ENCODE results near the gene CAMTA1.
A peak's percentile ranks its signal among the peaks of the same experiment; 100 is the strongest.

Gene CAMTA1

DNA sequence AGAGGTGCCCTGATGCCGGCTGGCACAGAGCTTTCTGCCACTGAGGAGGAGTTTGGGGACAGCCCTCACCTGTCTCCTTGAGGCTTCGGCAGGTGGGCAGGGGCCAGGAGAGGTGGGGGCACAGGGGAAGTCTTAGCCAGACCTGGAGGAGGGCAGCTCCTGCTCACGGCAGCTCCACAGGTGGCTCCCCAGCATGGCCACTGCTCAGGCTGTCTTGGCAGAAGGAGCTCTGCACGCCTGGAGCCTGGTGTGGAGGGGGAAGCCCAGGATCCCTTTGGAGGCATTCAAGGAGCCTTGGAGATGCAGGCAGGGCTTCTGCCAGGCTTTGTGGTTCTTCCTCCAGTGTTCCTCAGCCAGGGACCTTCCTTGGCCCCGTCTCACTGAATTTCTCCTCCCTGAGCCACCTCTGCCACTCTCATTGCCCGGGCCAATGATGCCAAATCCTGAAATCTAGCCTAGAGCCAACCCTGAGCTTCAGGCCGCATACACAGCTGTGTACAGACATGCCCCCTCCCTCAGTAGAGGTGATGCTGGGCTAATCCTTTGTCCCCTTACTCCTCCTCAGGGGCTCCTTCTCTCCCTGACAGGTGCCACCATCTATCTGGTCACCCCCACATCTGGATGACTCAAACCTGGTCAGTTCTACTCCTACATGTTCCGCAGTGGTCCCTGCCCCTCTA, 734.1 kb downstream of the CAMTA1 start:
- DNase-seq (ENCODE audit: low read depth), result no peak
- no peak overlapping the region for H3K4me3 ChIP-seq (ENCODE audit: low read length)
- TF ChIP-seq, protein P1, sequence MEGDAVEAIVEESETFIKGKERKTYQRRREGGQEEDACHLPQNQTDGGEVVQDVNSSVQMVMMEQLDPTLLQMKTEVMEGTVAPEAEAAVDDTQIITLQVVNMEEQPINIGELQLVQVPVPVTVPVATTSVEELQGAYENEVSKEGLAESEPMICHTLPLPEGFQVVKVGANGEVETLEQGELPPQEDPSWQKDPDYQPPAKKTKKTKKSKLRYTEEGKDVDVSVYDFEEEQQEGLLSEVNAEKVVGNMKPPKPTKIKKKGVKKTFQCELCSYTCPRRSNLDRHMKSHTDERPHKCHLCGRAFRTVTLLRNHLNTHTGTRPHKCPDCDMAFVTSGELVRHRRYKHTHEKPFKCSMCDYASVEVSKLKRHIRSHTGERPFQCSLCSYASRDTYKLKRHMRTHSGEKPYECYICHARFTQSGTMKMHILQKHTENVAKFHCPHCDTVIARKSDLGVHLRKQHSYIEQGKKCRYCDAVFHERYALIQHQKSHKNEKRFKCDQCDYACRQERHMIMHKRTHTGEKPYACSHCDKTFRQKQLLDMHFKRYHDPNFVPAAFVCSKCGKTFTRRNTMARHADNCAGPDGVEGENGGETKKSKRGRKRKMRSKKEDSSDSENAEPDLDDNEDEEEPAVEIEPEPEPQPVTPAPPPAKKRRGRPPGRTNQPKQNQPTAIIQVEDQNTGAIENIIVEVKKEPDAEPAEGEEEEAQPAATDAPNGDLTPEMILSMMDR (IDR thresholded peaks at IDR 0.05; ENCODE audit: insufficient read depth, low read depth, low read length, missing control alignments), result no peak

- TF ChIP-seq, protein P1 (IDR thresholded peaks at IDR 0.05; ENCODE audit: insufficient read depth, low read depth, low read length, missing control alignments), result no peak
Measured at GRCh38 chr1:7519861-7520395, 734.7 kb downstream of the CAMTA1 start.

GRCh38 chr1:7520496-7520895, 735.2 kb downstream of the CAMTA1 start:
- no peak overlapping the region for H3K4me3 ChIP-seq (ENCODE audit: low read length)
- TF ChIP-seq, protein P1 (IDR thresholded peaks at IDR 0.05; ENCODE audit: insufficient read depth, low read depth, low read length, missing control alignments), result no peak
- no peak for DNase-seq (ENCODE audit: low read depth)

More at GRCh38 chr1:7519861-7520395, 734.7 kb downstream of the CAMTA1 start:
- no peak overlapping the region for H3K4me3 ChIP-seq (ENCODE audit: low read length)
- DNase-seq (ENCODE audit: low read depth), result no peak

GRCh38 chr1:7524341-7525337, 739.4 kb downstream of the CAMTA1 start:
- TF ChIP-seq, protein P1 (IDR thresholded peaks at IDR 0.05; ENCODE audit: insufficient read depth, low read depth, low read length, missing control alignments), result no peak
- no peak overlapping the region for H3K4me3 ChIP-seq (ENCODE audit: low read length)
- no peak for DNase-seq (ENCODE audit: low read depth)

- DNase-seq (ENCODE audit: low read depth), result no peak
- H3K4me3 ChIP-seq (ENCODE audit: low read length), result no peak overlapping the region
- TF ChIP-seq, protein P1 (IDR thresholded peaks at IDR 0.05; ENCODE audit: insufficient read depth, low read depth, low read length, missing control alignments), result no peak
Measured at GRCh38 chr1:7525338-7526063, 740.2 kb downstream of the CAMTA1 start.

GRCh38 chr1:7526196-7526866, 741.1 kb downstream of the CAMTA1 start:
- DNase-seq (ENCODE audit: low read depth), result peak; percentile 56
- no peak overlapping the region for H3K4me3 ChIP-seq (ENCODE audit: low read length)
- TF ChIP-seq, protein P1 (IDR thresholded peaks at IDR 0.05; ENCODE audit: insufficient read depth, low read depth, low read length, missing control alignments), result no peak

All from epithelial cell of esophagus (primary cell).